ENCODE measurements around the gene TMCC1.

DNA sequence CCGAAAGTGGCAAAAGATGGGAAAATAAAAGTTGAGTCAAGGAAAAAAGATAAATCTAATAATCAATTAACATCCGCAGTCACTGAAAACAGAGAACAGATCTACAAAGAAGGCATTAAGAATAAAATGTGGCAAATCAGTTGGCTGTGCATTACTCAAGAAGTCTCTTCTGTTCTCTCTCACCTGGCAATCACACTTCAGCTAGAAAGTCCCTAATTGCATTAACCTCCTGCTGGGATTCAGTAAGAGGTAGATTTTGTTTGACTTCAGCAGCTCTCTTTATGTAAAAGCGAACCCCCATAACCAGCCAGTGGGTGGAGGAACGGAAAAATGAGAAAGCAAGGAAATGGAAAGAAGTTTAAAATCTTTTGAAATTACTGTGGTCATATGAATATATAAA lies 192.3 kb downstream of the TMCC1 start:
- TF ChIP-seq POLR2A (IDR thresholded peaks at IDR 0.05), result no peak
- no peak for TF ChIP-seq CTCF (IDR thresholded peaks at IDR 0.05)
